DOHH2 (cell line): Measurements from ENCODE around the gene RPN1.

Experiments used
- CTCF ChIP-seq: fragments of 200-600 bp; sonication (generic); IDR thresholded peaks from one replicate; pipeline ENCODE4 v1.5.1; 2014; ENCODE audit warnings: antibody characterized with exemption, mild to moderate bottlenecking, low read depth, low read length; ENCODE audit not compliant: poor library complexity, severe bottlenecking
- EZH2phosphoT487 ChIP-seq: fragments of 200-600 bp; sonication (generic); IDR thresholded peaks from 2 replicates; pipeline ENCODE4 v1.6.1; 2017; ENCODE audit warnings: borderline replicate concordance, mild to moderate bottlenecking, antibody characterized with exemption, low read length, moderate library complexity, mixed read lengths

GRCh38 chr3:128609294-128609693 is 41.3 kb downstream of the RPN1 start:
- TF ChIP-seq CTCF: no peak
- no peak for TF ChIP-seq EZH2phosphoT487
